Raji (cell line): ENCODE results near the gene LRRC1.

Experiments used
- POLR2A ChIP-seq: IDR thresholded peaks from 2 replicates; pipeline ENCODE4 v1.6.1; 2011; ENCODE audit warnings: low read depth, low read length, control low read depth; ENCODE audit not compliant: insufficient read depth

Gene LRRC1

GRCh38 chr6:53802582-53802981, 7.8 kb downstream of the LRRC1 start:
- no peak for TF ChIP-seq POLR2A

- TF ChIP-seq POLR2A: no peak
Measured at GRCh38 chr6:53803081-53803860, 8.5 kb downstream of the LRRC1 start.

DNA sequence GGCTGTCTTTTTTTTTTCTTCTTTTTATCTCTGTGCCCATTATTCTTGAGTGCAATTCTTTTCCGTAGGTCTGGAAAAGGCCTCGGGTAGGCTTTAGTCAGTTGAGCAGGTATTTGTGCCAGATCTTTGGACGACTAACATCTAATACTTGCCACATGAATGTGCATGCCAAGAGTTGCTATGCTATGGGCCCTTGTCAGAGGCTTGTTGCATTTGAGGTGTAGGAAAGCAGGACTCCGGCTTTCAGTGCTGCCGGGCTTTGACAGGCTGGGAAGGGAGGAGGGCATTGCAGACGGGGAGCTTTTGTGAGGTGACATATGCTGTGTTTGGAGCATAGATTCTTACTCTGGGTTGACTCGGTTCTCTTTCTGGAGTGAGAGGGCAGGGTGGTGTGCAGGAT, 10.2 kb downstream of the LRRC1 start:
- no peak for TF ChIP-seq POLR2A

GRCh38 chr6:53805725-53806124, 10.9 kb downstream of the LRRC1 start:
- TF ChIP-seq POLR2A: no peak

GRCh38 chr6:53808302-53808881, 13.6 kb downstream of the LRRC1 start:
- no peak for TF ChIP-seq POLR2A

GRCh38 chr6:53809691-53810090, 14.9 kb downstream of the LRRC1 start:
- TF ChIP-seq POLR2A: no peak

DNA sequence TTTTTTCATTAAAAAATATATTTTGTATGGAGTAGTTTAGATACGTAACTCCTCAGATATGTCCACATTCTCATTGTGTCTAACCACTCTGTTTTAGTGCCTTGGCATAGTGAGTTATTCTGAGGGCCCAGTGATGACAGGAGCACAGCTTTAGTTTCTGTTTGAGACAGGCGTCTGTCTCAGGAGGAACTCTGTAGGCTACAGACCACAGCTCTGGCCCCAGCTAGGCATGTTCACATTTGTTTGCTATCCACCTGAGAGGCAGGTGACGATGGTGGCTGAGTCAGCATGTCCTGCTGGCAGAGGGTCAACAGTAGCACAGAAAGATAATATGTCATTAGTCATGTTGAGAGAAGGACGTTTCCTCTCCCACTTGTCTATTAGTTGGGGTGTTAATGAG, 16.3 kb downstream of the LRRC1 start:
- no peak for TF ChIP-seq POLR2A

DNA sequence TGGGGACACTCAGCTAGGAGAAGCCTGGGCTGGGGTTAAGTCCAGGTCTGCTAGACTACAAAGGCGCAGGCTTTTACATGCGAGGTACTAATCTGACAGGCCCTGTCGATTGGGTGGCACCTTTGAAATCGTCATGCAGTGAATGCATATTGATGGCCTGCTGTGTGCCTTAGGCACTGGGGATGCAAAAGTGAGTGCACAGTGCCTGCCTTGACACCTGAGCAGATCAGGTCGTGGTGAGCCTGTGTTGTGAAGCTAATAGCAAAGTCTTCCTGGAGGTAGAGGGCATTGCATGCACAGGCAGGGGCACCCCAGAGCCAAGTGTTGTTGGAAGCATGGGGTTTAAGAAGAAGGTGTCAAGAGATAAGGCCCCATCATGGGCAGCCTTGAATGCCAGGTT, 16.9 kb downstream of the LRRC1 start:
- no peak for TF ChIP-seq POLR2A

DNA sequence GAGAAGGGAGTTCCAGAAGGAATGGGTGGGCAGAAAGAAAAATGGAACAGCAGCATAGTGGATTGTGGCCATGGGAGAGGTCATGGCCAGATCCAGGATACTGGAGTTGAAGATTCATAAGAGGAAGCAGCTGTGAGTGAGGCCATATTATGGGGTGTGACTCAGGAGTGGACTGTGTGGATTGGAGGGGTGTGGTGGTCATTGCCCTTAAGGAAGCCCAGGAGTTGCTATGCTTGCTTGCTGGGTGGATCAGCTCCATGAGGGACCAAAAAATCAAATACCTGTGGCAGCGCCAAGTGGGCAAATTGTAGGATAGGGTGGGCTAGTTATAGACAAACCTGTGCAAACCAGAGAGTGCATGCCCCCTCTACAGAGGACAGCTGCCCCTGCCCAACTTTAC, 18.3 kb downstream of the LRRC1 start:
- TF ChIP-seq POLR2A: no peak

GRCh38 chr6:53813801-53814200, 19.0 kb downstream of the LRRC1 start:
- TF ChIP-seq POLR2A: no peak

DNA sequence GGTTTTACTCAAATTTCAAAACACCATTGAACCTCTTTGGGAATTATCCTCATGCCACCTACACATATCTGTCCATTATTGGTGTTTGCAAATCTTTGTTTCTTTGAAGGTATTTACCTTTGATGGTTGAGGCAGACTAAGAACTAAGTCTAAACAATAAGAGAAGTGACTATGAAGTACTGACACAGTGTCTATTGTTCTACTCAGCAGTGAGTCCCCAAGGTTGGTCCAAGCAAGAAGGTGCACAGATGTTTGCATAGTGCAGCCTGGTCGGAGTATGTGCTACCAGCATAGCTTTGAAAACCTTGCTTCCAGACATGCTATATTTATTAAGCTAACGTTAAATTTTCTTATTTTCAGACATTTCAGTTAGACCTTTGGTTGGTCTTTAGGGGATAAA, 19.5 kb downstream of the LRRC1 start:
- no peak for TF ChIP-seq POLR2A

DNA sequence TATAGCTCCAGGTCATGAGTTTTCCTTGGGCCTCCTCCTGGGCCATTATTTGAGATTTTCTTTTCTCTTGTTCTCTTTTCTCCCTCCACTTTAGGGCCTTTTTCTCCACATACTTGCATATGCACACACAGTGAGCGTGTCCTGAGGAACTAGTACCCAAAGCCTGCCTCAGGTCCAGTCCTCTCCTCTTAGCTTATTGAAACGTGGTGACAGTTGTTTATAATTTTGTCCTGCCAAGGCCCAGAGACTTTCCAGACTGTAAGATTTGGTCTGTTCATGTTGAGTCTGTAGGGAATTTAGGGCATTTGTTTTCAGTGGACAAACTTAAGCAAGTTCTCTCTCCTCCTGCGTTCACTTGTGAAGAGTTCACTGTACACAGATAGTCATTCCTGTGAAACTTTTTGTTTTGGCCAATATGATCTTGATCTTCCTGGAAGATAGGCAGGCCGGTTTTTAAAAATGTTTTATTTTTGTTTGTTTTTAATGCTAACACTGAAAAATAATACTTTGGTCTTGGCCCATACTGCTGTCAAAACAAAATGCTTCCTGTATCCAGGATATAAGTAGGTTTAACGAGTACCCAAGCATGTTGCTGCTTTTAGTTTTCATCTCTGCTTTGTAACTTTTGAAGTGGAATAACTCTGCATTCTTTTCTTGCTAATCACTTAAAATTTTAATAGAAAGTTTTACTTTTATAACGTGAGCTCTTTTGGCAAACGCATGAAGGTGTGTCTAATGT, 20.7 kb downstream of the LRRC1 start:
- TF ChIP-seq POLR2A: no peak

DNA sequence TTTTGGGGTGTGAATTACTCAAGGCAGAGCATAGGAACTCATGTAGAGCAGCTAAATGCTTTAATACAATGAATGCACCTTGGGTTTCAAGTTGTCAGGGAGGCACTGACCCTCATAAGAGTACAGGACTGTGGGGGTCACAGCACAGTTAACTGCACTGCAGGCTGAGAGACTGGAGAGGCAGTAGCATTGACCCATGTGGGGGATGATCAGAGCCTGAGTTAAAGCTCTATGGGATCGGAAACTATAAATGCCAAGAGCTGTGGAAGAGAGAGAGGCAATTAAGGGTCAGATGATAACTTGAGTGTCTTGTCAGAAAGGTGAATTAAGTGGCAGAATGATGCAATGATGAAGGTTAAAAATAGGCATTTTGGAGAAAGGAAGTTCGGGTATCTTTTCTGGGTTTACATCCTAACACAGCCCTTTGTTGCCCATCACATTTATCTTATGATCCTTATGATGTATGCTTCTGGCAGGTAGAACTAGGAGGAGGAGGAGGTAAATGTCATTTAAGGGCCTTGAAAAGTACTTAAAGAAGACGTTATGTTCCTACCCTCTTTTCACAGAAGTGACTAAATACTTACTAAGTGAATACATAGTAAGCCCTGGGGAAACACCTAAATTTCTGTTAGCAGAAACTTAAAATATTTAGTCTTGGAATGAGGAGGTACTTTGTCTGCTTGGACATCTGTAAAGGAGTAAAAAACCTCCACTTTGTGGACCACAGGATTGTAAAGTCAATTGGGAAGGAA, 24.2 kb downstream of the LRRC1 start:
- TF ChIP-seq POLR2A: no peak

DNA sequence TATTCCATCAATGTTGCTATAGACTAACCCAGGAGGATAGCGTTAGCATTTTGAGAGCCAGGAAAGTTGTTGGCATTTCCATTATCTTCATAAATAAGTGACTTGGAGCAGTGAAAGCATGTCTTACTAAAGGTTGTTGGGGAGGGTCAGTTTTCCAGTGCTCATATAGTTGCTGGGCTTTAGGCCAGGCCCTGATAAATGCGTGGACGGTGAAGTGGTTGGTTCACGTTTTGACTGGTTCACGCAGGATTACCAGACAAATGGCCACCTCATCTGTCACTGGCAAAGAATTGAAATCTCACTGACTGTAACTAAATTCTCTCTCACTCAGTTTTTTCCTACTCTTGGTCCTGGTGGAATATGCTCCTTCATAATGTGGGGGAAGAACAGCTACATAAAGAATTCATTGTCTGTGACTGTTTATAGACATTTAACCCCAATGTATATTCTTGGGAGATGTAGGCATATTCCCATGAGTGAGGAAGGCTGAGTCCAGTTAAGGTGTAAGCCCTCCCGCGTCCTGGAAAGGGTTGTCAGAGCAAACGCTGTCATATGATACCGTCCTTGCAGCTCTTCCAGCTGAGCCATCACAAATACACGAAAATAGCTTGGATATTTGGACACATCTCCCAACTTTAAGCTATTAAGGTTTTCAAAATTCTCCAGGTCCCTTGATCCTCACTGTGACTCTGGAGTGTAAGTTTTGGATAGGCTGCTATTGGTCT, 27.8 kb downstream of the LRRC1 start:
- no peak for TF ChIP-seq POLR2A

DNA sequence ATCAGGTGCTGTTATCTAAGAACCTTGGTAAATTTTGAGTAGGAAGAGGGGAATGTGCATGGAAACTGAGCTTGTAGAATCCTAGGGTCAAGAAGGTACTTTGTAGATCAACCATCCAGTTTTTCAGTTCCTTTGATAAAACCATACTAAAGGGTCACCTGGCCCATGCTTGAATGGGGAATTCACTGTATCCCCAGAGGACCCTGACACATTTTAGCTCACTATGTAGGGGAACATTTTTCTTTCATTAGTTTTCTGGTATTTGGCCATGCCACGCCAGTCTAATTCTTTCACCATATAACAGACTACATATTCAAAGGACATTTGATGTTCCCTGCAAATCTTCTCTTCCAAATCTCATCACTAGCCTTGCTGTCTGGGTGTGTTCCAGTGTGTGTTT, 29.9 kb downstream of the LRRC1 start:
- TF ChIP-seq POLR2A: no peak
